Osteoblast (primary cell): ENCODE results near the gene NLRP3. TPM values are rescaled to one million over a fixed set of nuclear protein-coding genes. Genes with fewer than 3 reads are reported as not detected.

ENCODE experiments used
- DNase-seq: peaks from one replicate; pipeline ENCODE4 v3.0.0; 2011; ENCODE audit warnings: low spot score, mixed read lengths; ENCODE audit not compliant: insufficient read length; ENCODE audit errors: missing footprints
- H2AFZ ChIP-seq: 2 replicates; pipeline ENCODE4 v1.6.0; 2011; ENCODE audit warnings: mild to moderate bottlenecking, low read length
- H3K27ac ChIP-seq: 2 replicates; pipeline ENCODE4 v1.5.1; 2011; ENCODE audit warnings: mild to moderate bottlenecking, low read depth, low read length, moderate library complexity
- H3K27me3 ChIP-seq: 2 replicates; pipeline ENCODE4 v1.6.0; 2012; ENCODE audit warnings: mild to moderate bottlenecking, control low read depth, inconsistent platforms, low read length, moderate library complexity; ENCODE audit not compliant: insufficient read depth
- H3K36me3 ChIP-seq: 2 replicates; pipeline ENCODE4 v1.5.1; 2011; ENCODE audit warnings: mild to moderate bottlenecking, low read length, control low read depth, moderate library complexity; ENCODE audit not compliant: insufficient read depth
- H3K4me1 ChIP-seq: 2 replicates; pipeline ENCODE4 v1.5.1; 2011; ENCODE audit warnings: mild to moderate bottlenecking, low read length, control low read depth, moderate library complexity; ENCODE audit not compliant: insufficient read depth
- H3K4me2 ChIP-seq: 2 replicates; pipeline ENCODE4 v1.6.0; 2011; ENCODE audit warnings: mild to moderate bottlenecking, low read length; ENCODE audit not compliant: insufficient read depth
- H3K4me3 ChIP-seq: fragments of 200-600 bp; sonication (generic); 3 replicates; pipeline ENCODE4 v1.5.1; 2012; ENCODE audit warnings: mild to moderate bottlenecking, low read length, inconsistent platforms; ENCODE audit not compliant: insufficient read depth
- H3K79me2 ChIP-seq: 2 replicates; pipeline ENCODE4 v1.6.0; 2012; ENCODE audit warnings: mild to moderate bottlenecking, low read length, control low read depth, inconsistent platforms; ENCODE audit not compliant: insufficient read depth
- H3K9me3 ChIP-seq: 2 replicates; pipeline ENCODE4 v1.5.1; 2011; ENCODE audit warnings: low read depth, low read length, control low read depth
- H4K20me1 ChIP-seq: 2 replicates; pipeline ENCODE4 v1.6.0; 2012; ENCODE audit warnings: mild to moderate bottlenecking, low read length, control low read depth; ENCODE audit not compliant: insufficient read depth
- total RNA-seq: library from RNA; depleted of rRNA; stranded (reverse); fragments of >200 nt; gene quantifications from 2 replicates; pipeline ENCODE4 v1.2.3, GENCODE V29; 2012
- TF ChIP-seq, protein P1 (sequence below): IDR thresholded peaks from 2 replicates; pipeline ENCODE4 v1.5.1; 2011; ENCODE audit warnings: mild to moderate bottlenecking, low read depth, low read length, moderate library complexity; ENCODE audit errors: extremely low read depth

The NLRP3 gene
- total RNA-seq, 1 donor, result 0.36 TPM

DNA sequence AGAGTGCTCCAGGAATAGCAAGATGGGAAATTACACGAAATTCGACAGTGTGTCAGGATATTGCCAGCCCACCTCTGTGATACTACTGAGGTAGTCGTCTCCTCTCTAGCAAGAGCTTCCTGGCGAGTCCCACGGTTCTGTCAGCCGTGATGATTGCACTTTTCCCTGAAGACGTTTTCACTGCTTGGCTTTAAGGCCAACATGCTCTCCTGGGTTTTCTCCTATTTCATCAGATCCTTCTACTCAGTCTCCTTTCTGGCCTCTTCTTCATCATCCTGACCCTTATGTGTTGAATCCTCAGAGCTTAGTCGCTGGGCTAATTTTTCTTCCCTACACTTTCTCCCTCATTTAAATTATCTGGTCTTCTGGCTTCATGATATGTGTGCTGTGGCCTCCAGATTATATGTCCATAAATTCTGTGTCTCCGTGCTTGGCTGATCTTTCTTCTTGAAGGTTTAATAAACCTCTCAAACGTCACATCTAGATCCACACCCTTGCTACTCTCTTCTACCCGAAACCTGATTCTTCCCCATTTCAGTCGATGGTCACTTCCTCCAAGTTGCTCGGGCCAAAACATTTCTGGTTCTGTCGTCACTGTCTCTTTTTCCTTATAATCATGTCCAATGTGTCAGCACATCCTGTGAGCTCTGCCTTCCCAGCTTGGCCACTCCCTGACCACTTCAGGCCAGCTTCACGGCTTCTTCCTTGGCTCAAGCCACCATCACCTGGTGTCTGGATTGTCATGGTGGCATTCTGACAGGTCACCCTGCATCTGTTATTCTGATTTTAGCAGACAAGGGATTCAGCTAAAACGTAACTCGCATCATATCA is 29.8 kb downstream of the NLRP3 start:
- no peak for DNase-seq
- H3K36me3 ChIP-seq, result no peaks in the 10 kb centered on the region
- no peak overlapping the region for H3K4me3 ChIP-seq
- TF ChIP-seq, protein P1, sequence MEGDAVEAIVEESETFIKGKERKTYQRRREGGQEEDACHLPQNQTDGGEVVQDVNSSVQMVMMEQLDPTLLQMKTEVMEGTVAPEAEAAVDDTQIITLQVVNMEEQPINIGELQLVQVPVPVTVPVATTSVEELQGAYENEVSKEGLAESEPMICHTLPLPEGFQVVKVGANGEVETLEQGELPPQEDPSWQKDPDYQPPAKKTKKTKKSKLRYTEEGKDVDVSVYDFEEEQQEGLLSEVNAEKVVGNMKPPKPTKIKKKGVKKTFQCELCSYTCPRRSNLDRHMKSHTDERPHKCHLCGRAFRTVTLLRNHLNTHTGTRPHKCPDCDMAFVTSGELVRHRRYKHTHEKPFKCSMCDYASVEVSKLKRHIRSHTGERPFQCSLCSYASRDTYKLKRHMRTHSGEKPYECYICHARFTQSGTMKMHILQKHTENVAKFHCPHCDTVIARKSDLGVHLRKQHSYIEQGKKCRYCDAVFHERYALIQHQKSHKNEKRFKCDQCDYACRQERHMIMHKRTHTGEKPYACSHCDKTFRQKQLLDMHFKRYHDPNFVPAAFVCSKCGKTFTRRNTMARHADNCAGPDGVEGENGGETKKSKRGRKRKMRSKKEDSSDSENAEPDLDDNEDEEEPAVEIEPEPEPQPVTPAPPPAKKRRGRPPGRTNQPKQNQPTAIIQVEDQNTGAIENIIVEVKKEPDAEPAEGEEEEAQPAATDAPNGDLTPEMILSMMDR, result no peak
- H3K79me2 ChIP-seq, result no peaks in the 10 kb centered on the region
- no peak overlapping the region for H3K4me2 ChIP-seq
- H3K27me3 ChIP-seq, result no peaks in the 10 kb centered on the region
- no peak overlapping the region for H3K27ac ChIP-seq
- H4K20me1 ChIP-seq, result no peaks in the 10 kb centered on the region
- no peaks in the 10 kb centered on the region for H3K9me3 ChIP-seq
- H3K4me1 ChIP-seq, result peaks cover 6% of the 10 kb centered on the region
- no peak overlapping the region for H2AFZ ChIP-seq

DNA sequence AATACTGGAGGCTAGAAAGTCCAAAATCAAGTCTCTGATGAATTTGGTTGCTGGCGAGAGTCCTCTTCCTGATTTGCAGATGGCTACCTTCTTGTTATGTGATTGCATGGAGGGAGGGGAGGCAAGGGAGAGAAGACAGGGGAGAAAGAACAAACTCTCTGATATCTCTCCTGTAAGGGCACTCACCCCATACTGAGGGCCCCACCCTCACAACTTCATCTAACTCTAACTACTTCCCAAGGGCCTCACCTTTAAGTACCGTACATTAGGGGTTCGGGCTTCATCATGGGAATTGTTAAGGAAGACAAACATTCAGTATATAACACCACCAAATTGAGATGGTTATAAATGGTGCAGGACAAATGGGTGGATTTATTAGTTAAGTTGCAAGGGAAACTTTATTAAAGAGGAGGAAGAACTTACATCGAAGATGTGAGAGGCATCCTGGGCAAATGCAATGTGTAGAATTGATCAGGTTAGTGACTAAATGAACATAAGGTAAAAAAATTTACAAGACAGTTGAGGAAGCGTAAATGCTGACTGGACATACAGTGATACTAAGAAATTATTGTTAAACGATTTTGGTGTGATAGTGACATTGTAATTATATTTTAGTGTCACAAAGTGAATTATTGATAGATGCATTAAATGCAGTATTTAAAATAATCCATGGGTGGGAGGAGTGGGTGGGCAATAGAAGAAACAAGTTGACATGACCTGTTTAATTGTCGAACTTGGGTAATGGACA is 31.4 kb downstream of the NLRP3 start:
- no peaks in the 10 kb centered on the region for H3K79me2 ChIP-seq
- no peaks in the 10 kb centered on the region for H3K27me3 ChIP-seq
- H3K27ac ChIP-seq, result no peak overlapping the region
- H2AFZ ChIP-seq, result peak overlapping the region; percentile 100
- no peaks in the 10 kb centered on the region for H4K20me1 ChIP-seq
- H3K36me3 ChIP-seq, result no peaks in the 10 kb centered on the region
- peak overlapping the region; percentile 73 for H3K4me3 ChIP-seq
- H3K4me2 ChIP-seq, result peak overlapping the region; percentile 74
- DNase-seq, result no peak
- no peaks in the 10 kb centered on the region for H3K9me3 ChIP-seq
- H3K4me1 ChIP-seq, result peaks cover 6% of the 10 kb centered on the region
- TF ChIP-seq, protein P1, result no peak

DNA sequence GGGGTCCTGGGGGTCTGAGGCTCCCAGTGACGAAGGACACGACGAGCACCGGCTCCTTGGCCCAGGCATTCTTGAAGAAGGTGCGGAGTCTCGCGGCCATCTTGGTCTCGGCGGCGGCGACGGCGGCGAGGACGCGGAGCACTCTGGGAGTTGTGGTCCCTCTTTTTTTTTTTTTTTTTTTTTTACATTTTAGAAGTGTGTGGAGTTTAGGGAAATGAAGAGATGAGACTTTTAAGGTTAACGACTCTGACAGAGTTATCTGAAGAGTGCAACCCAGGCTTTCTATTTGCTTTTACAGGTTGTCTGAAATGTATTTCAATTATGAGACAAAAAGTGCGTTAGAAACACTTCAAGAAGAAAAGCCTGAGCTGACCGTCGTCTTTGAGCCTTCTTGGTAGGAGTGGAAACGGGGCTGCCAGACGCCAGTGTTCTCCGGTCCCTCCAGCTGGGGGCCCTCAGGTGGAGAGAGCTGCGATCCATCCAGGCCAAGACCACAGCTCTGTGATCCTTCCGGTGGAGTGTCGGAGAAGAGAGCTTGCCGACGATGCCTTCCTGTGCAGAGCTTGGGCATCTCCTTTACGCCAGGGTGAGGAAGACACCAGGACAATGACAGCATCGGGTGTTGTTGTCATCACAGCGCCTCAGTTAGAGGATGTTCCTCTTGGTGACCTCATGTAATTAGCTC is 32.3 kb downstream of the NLRP3 start:
- Histone ChIP-seq H3K27ac (peak overlapping the region; percentile 58), H3K4me2 (peak overlapping the region; percentile 74), H3K4me3 (peak overlapping the region; percentile 73), H3K36me3 (no peaks in the 10 kb centered on the region), H2AFZ (peak overlapping the region; percentile 100), H3K27me3 (no peaks in the 10 kb centered on the region), H3K79me2 (no peaks in the 10 kb centered on the region), H3K9me3 (no peaks in the 10 kb centered on the region), H4K20me1 (no peaks in the 10 kb centered on the region), H3K4me1 (peaks cover 6% of the 10 kb centered on the region)
- TF ChIP-seq, protein P1, result no peak
- DNase-seq, result peak; percentile 89
